HepG2 (cell line): ENCODE measurements around the gene CARHSP1. TPM values are rescaled to one million over a fixed set of nuclear protein-coding genes. Genes with fewer than 3 reads are reported as not detected.

Experiments
- AGO2 ChIP-seq: fragments of 200-400 bp; formaldehyde crosslinking; optimal IDR thresholded peaks from 2 replicates; pipeline ENCODE3; 2017; ENCODE audit warnings: mild to moderate bottlenecking, low read depth, low read length, moderate library complexity
- ARNTL ChIP-seq: sonication (generic); formaldehyde crosslinking; IDR thresholded peaks from 2 replicates; pipeline ENCODE4 v1.4.0; 2020; ENCODE audit warnings: mild to moderate bottlenecking, missing genetic modification reagents
- ATM ChIP-seq: fragments of 450-650 bp; IDR thresholded peaks from 2 replicates; pipeline ENCODE4 v1.7.1; 2017; ENCODE audit warnings: mild to moderate bottlenecking, borderline replicate concordance
- BORCS8-MEF2B ChIP-seq: sonication (generic); formaldehyde crosslinking; IDR thresholded peaks from 2 replicates; pipeline ENCODE4 v1.8.0; 2022; ENCODE audit warnings: mild to moderate bottlenecking, missing genetic modification reagents
- CEBPB ChIP-seq: IDR thresholded peaks from 2 replicates; pipeline ENCODE4 v1.6.1; 2011; ENCODE audit warnings: low read depth, low read length, improper control_type of control experiment, borderline replicate concordance
- HDAC6 ChIP-seq: fragments of 200-600 bp; sonication (generic); IDR thresholded peaks from 2 replicates; pipeline ENCODE4 v1.7.0; 2017; ENCODE audit warnings: mild to moderate bottlenecking, antibody characterized with exemption, low read length, low read depth
- KDM4B ChIP-seq: sonication (generic); formaldehyde crosslinking; IDR thresholded peaks from 2 replicates; pipeline ENCODE4 v1.4.0; 2020; ENCODE audit warnings: missing genetic modification reagents
- MBD4 ChIP-seq: IDR thresholded peaks from 2 replicates; pipeline ENCODE4 v1.6.1; 2012; ENCODE audit warnings: low read length, inconsistent platforms, borderline replicate concordance
- MXD4 ChIP-seq: IDR thresholded peaks from 2 replicates; pipeline ENCODE4 v1.6.1; 2016; ENCODE audit warnings: mild to moderate bottlenecking, missing biosample characterization, missing genetic modification reagents
- NFIC ChIP-seq: IDR thresholded peaks from 2 replicates; pipeline ENCODE4 v1.6.1; 2012; ENCODE audit warnings: mild to moderate bottlenecking, low read length, inconsistent platforms
- SALL1 ChIP-seq: sonication (generic); formaldehyde crosslinking; IDR thresholded peaks from 2 replicates; pipeline ENCODE4 v1.8.0; 2022; ENCODE audit warnings: mild to moderate bottlenecking, missing genetic modification reagents
- TBX3 ChIP-seq: fragments of 450-650 bp; IDR thresholded peaks from 2 replicates; pipeline ENCODE4 v1.6.1; 2017; ENCODE audit warnings: antibody characterized with exemption, mild to moderate bottlenecking, inconsistent platforms, borderline replicate concordance
- U2AF1 ChIP-seq: fragments of 200-400 bp; formaldehyde crosslinking; optimal IDR thresholded peaks from 2 replicates; pipeline ENCODE3; 2017; ENCODE audit warnings: mild to moderate bottlenecking, low read depth, low read length
- ZBTB20 ChIP-seq: sonication (generic); formaldehyde crosslinking; IDR thresholded peaks from 2 replicates; pipeline ENCODE4 v1.8.1; 2023; ENCODE audit warnings: missing genetic modification reagents, low read depth, mild to moderate bottlenecking, borderline replicate concordance
- ZBTB38 ChIP-seq: sonication (generic); formaldehyde crosslinking; IDR thresholded peaks from 2 replicates; pipeline ENCODE4 v1.5.1; 2020; ENCODE audit warnings: mild to moderate bottlenecking, missing genetic modification reagents
- ZNF569 ChIP-seq: sonication (generic); formaldehyde crosslinking; IDR thresholded peaks from 2 replicates; pipeline ENCODE4 v1.5.0; 2020; ENCODE audit warnings: mild to moderate bottlenecking, missing genetic modification reagents, moderate library complexity, borderline replicate concordance
- ZNF737 ChIP-seq: sonication (generic); formaldehyde crosslinking; IDR thresholded peaks from 2 replicates; pipeline ENCODE4 v1.5.0; 2020; ENCODE audit warnings: missing genetic modification reagents, mild to moderate bottlenecking, borderline replicate concordance
- ZNF878 ChIP-seq: sonication (generic); formaldehyde crosslinking; IDR thresholded peaks from 2 replicates; pipeline ENCODE4 v1.8.1; 2023; ENCODE audit warnings: mild to moderate bottlenecking, missing genetic modification reagents, moderate library complexity
- polyA plus RNA-seq, 8 experiments: library from polyadenylated mRNA; depleted of rRNA in 3 of 8; stranded (reverse) in 7 of 8; unstranded in 1 of 8; fragments of >200 nt; fragmentation: Illumina TruSeq in 4 of 8; extraction: Trizol in 4 of 8; gene quantifications; 2 replicates each; pipeline versions ENCODE4 v1.2.1 to v1.2.3, GENCODE V29; 2011 to 2016; ENCODE audit warnings: low read depth in 4 of 8, missing spikeins in 1 of 8, mixed read lengths in 1 of 8; ENCODE audit not compliant: insufficient read depth in 1 of 8
- total RNA-seq, 5 experiments: library from RNA; depleted of rRNA; stranded (reverse); fragments of >200 nt; fragmentation: Illumina TruSeq; extraction: Trizol; gene quantifications; 2 replicates each; pipeline ENCODE4 v1.2.3, GENCODE V29; 2016; ENCODE audit warnings: low read depth in 1 of 5
- TF ChIP-seq, protein P1 (sequence below): sonication (generic); formaldehyde crosslinking; conservative IDR thresholded peaks from 2 replicates; pipeline ENCODE4 v1.8.0; 2022; ENCODE audit warnings: low read depth, missing genetic modification reagents
- TF ChIP-seq, protein P2 (sequence below): sonication (generic); formaldehyde crosslinking; IDR thresholded peaks from 2 replicates; pipeline ENCODE4 v1.4.0; 2020; ENCODE audit warnings: missing genetic modification reagents, mild to moderate bottlenecking, borderline replicate concordance
- TF ChIP-seq, protein P3 (sequence below): sonication (generic); formaldehyde crosslinking; IDR thresholded peaks from 2 replicates; pipeline ENCODE4 v1.4.0; 2020; ENCODE audit warnings: missing genetic modification reagents
- TF ChIP-seq, protein P4 (sequence below): sonication (generic); IDR thresholded peaks from 2 replicates; pipeline ENCODE4 v1.6.1; 2016; ENCODE audit warnings: low read depth, borderline replicate concordance

CARHSP1 gene
- total and polyA plus RNA-seq, 2 of the 13 experiments (the other 11 are each of a cell fraction or from before 2014, with no cell fraction given), result 173 to 345 TPM

DNA sequence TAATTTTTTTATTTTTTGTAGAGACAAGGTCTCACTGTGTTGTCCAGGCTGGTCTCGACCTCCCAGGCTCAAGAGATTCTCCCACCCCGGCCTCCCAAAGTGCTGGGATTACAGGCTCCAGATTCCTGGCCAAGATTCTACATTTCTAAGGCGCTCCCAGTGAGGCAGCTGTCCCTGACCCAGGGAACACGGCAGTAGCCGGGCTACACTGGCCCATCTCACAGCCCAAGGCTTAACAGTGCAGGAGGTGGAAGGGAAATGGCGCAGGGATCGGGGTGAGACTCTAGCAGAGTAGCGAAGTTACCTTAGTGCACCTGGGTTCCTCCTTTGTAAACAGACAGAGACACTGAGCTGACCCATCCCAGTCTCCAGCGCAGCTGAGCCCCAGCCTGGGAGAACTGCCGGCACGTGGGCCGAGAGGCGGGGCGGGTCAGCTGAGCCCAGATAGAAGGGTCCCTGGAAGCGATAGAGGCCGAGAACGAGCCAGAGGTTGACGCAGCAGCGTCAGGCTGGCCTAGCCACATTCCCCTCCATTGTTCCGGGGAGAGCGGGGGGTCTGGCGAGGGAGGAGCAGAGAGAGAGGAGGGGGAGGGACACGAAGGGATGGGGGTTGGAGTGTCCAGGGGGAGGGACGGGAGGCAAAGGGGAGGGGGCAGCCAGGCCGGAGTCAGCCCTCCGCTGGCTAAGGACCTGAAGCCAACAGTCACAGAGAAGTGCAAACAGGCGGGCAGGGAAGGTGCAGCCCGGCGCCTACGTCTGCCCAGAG is 2.5 kb downstream of the CARHSP1 start (continued):
- TF ChIP-seq, protein P1, sequence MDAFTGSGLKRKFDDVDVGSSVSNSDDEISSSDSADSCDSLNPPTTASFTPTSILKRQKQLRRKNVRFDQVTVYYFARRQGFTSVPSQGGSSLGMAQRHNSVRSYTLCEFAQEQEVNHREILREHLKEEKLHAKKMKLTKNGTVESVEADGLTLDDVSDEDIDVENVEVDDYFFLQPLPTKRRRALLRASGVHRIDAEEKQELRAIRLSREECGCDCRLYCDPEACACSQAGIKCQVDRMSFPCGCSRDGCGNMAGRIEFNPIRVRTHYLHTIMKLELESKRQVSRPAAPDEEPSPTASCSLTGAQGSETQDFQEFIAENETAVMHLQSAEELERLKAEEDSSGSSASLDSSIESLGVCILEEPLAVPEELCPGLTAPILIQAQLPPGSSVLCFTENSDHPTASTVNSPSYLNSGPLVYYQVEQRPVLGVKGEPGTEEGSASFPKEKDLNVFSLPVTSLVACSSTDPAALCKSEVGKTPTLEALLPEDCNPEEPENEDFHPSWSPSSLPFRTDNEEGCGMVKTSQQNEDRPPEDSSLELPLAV, result no peak
- TF ChIP-seq ATM (no peak), U2AF1 (no peak), BORCS8-MEF2B (CRISPR knock-in tag) (peak; percentile 72), SALL1 (CRISPR knock-in tag) (peak; percentile 83), ARNTL (CRISPR knock-in tag) (peak; percentile 93; the same call in 1 of the 2 replicates), AGO2 (peak; percentile 61), KDM4B (no peak; the same call in 1 of the 2 replicates), TBX3 (no peak), ZNF878 (CRISPR knock-in tag) (peak; percentile 61; the same call in 1 of the 2 replicates), ZBTB20 (CRISPR knock-in tag) (no peak), NFIC (no peak), CEBPB (no peak), MXD4 (CRISPR knock-in tag) (peak; percentile 98), ZBTB38 (CRISPR knock-in tag) (peak; percentile 65; the same call in 1 of the 2 replicates), HDAC6 (no peak), ZNF737 (CRISPR knock-in tag) (0 out of 2 replicates have a peak, but pooled peaks have one; percentile 13), MBD4 (no peak), ZNF569 (CRISPR knock-in tag) (no peak)
- TF ChIP-seq, protein P2, sequence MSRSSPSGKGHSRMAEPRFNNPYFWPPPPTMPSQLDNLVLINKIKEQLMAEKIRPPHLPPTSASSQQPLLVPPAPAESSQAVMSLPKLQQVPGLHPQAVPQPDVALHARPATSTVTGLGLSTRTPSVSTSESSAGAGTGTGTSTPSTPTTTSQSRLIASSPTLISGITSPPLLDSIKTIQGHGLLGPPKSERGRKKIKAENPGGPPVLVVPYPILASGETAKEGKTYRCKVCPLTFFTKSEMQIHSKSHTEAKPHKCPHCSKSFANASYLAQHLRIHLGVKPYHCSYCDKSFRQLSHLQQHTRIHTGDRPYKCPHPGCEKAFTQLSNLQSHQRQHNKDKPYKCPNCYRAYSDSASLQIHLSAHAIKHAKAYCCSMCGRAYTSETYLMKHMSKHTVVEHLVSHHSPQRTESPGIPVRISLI (CRISPR knock-in tag), result no peak
- TF ChIP-seq, protein P3, sequence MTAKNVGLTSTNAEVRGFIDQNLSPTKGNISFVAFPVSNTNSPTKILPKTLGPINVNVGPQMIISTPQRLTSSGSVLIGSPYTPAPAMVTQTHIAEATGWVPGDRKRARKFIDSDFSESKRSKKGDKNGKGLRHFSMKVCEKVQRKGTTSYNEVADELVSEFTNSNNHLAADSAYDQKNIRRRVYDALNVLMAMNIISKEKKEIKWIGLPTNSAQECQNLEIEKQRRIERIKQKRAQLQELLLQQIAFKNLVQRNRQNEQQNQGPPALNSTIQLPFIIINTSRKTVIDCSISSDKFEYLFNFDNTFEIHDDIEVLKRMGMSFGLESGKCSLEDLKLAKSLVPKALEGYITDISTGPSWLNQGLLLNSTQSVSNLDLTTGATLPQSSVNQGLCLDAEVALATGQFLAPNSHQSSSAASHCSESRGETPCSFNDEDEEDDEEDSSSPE (CRISPR knock-in tag), result peak; percentile 81
- TF ChIP-seq, protein P4, sequence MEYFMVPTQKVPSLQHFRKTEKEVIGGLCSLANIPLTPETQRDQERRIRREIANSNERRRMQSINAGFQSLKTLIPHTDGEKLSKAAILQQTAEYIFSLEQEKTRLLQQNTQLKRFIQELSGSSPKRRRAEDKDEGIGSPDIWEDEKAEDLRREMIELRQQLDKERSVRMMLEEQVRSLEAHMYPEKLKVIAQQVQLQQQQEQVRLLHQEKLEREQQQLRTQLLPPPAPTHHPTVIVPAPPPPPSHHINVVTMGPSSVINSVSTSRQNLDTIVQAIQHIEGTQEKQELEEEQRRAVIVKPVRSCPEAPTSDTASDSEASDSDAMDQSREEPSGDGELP, result peak; percentile 99
